Measurements from ENCODE around the gene C3orf33. TPM values are rescaled to one million over a fixed set of nuclear protein-coding genes. Genes with fewer than 3 reads are reported as not detected.
A peak's percentile ranks its signal among the peaks of the same experiment; 100 is the strongest.

Gene C3orf33
- total and polyA plus RNA-seq, 9 of the 15 experiments (the other 6 are each of a cell fraction or from before 2014, with no cell fraction given): 4.1 to 10.2 (median 6.0) TPM

DNA sequence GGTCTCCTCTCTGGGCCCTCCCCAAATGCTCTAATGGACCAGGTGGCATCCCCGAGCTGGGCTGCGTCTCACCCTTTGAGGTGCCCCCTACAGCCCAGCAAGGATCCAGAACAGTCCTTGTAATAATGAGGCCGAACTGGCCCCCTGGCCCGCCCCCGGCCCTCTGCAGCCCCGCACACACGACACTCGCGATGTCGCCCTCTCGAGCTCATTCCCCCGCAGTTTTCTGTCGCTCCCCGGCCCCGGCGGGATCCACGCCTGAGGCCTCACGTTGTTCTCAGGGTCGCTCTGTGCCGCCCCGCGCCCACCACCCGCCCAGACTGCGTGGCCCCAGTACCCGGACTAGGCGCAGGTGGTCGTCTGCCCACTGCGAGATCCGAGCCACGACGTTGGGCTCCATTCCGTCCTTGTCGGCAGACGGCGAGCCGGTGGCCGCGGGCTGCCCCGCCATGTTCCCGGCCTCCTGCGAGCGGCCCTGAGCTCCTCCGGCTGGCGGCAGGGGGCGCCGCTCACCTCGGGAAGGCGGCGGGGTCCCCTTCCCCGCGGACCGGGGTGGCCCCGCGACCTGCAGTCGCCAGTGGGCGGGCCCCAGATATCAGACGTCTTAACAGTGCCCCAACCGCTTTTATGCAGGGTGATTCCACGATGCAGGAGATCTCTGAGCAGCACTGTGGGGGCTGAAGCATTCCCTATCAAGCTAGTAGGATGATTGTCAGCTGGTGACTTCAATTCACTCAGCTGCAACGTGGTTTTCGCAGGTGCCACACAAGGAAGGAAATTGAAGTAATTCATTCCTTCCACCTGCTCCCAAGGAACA is at the start of gene C3orf33 (continued):
- TF ChIP-seq, protein P1, sequence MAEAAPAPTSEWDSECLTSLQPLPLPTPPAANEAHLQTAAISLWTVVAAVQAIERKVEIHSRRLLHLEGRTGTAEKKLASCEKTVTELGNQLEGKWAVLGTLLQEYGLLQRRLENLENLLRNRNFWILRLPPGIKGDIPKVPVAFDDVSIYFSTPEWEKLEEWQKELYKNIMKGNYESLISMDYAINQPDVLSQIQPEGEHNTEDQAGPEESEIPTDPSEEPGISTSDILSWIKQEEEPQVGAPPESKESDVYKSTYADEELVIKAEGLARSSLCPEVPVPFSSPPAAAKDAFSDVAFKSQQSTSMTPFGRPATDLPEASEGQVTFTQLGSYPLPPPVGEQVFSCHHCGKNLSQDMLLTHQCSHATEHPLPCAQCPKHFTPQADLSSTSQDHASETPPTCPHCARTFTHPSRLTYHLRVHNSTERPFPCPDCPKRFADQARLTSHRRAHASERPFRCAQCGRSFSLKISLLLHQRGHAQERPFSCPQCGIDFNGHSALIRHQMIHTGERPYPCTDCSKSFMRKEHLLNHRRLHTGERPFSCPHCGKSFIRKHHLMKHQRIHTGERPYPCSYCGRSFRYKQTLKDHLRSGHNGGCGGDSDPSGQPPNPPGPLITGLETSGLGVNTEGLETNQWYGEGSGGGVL (CRISPR knock-in tag; IDR thresholded peaks at IDR 0.05): no peak
- TF ChIP-seq, protein P2, sequence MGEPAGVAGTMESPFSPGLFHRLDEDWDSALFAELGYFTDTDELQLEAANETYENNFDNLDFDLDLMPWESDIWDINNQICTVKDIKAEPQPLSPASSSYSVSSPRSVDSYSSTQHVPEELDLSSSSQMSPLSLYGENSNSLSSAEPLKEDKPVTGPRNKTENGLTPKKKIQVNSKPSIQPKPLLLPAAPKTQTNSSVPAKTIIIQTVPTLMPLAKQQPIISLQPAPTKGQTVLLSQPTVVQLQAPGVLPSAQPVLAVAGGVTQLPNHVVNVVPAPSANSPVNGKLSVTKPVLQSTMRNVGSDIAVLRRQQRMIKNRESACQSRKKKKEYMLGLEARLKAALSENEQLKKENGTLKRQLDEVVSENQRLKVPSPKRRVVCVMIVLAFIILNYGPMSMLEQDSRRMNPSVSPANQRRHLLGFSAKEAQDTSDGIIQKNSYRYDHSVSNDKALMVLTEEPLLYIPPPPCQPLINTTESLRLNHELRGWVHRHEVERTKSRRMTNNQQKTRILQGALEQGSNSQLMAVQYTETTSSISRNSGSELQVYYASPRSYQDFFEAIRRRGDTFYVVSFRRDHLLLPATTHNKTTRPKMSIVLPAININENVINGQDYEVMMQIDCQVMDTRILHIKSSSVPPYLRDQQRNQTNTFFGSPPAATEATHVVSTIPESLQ (CRISPR knock-in tag; IDR thresholded peaks at IDR 0.05): no peak; the same call in 1 of the 2 replicates
- TF ChIP-seq ZBTB7A (IDR thresholded peaks at IDR 0.05; ENCODE audit: borderline replicate concordance, control insufficient read depth, low read depth, low read length): peak; percentile 95
- TF ChIP-seq ZNF212 (CRISPR knock-in tag; IDR thresholded peaks at IDR 0.05): no peak
- TF ChIP-seq ZNF239 (CRISPR knock-in tag; IDR thresholded peaks at IDR 0.05): no peak
- no peak for TF ChIP-seq ZKSCAN3 (CRISPR knock-in tag; IDR thresholded peaks at IDR 0.05)
- no peak for TF ChIP-seq E2F3 (CRISPR knock-in tag; IDR thresholded peaks at IDR 0.05)
- TF ChIP-seq CHCHD3 (CRISPR knock-in tag; IDR thresholded peaks at IDR 0.05): no peak
- no peak for TF ChIP-seq SRSF9 (IDR thresholded peaks at IDR 0.05; ENCODE audit: borderline replicate concordance, low read depth, low read length)
- TF ChIP-seq, protein P3, sequence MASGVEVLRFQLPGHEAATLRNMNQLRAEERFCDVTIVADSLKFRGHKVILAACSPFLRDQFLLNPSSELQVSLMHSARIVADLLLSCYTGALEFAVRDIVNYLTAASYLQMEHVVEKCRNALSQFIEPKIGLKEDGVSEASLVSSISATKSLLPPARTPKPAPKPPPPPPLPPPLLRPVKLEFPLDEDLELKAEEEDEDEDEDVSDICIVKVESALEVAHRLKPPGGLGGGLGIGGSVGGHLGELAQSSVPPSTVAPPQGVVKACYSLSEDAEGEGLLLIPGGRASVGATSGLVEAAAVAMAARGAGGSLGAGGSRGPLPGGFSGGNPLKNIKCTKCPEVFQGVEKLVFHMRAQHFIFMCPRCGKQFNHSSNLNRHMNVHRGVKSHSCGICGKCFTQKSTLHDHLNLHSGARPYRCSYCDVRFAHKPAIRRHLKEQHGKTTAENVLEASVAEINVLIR (CRISPR knock-in tag; IDR thresholded peaks at IDR 0.05): no peak
- TF ChIP-seq, protein P4, sequence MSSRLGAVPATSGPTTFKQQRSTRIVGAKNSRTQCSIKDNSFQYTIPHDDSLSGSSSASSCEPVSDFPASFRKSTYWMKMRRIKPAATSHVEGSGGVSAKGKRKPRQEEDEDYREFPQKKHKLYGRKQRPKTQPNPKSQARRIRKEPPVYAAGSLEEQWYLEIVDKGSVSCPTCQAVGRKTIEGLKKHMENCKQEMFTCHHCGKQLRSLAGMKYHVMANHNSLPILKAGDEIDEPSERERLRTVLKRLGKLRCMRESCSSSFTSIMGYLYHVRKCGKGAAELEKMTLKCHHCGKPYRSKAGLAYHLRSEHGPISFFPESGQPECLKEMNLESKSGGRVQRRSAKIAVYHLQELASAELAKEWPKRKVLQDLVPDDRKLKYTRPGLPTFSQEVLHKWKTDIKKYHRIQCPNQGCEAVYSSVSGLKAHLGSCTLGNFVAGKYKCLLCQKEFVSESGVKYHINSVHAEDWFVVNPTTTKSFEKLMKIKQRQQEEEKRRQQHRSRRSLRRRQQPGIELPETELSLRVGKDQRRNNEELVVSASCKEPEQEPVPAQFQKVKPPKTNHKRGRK (tag; IDR thresholded peaks at IDR 0.05): no peak
- TF ChIP-seq, protein P5, sequence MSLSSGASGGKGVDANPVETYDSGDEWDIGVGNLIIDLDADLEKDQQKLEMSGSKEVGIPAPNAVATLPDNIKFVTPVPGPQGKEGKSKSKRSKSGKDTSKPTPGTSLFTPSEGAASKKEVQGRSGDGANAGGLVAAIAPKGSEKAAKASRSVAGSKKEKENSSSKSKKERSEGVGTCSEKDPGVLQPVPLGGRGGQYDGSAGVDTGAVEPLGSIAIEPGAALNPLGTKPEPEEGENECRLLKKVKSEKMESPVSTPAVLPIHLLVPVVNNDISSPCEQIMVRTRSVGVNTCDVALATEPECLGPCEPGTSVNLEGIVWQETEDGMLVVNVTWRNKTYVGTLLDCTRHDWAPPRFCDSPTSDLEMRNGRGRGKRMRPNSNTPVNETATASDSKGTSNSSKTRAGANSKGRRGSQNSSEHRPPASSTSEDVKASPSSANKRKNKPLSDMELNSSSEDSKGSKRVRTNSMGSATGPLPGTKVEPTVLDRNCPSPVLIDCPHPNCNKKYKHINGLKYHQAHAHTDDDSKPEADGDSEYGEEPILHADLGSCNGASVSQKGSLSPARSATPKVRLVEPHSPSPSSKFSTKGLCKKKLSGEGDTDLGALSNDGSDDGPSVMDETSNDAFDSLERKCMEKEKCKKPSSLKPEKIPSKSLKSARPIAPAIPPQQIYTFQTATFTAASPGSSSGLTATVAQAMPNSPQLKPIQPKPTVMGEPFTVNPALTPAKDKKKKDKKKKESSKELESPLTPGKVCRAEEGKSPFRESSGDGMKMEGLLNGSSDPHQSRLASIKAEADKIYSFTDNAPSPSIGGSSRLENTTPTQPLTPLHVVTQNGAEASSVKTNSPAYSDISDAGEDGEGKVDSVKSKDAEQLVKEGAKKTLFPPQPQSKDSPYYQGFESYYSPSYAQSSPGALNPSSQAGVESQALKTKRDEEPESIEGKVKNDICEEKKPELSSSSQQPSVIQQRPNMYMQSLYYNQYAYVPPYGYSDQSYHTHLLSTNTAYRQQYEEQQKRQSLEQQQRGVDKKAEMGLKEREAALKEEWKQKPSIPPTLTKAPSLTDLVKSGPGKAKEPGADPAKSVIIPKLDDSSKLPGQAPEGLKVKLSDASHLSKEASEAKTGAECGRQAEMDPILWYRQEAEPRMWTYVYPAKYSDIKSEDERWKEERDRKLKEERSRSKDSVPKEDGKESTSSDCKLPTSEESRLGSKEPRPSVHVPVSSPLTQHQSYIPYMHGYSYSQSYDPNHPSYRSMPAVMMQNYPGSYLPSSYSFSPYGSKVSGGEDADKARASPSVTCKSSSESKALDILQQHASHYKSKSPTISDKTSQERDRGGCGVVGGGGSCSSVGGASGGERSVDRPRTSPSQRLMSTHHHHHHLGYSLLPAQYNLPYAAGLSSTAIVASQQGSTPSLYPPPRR (CRISPR knock-in tag; IDR thresholded peaks at IDR 0.05; ENCODE audit: borderline replicate concordance): 0 out of 2 replicates have a peak, but pooled peaks have one; percentile 59
- TF ChIP-seq ZNF197 (CRISPR knock-in tag; IDR thresholded peaks at IDR 0.05; ENCODE audit: low read depth): 0 out of 2 replicates have a peak, but pooled peaks have one; percentile 28
- TF ChIP-seq NCOA2 (IDR thresholded peaks at IDR 0.05; ENCODE audit: partially characterized antibody in 2 of 2): no peak
- no peak for TF ChIP-seq U2AF2 (optimal IDR thresholded peaks at IDR 0.05; ENCODE audit: low read depth, low read length)
